Mesodermal cell (in vitro differentiated cells): ENCODE measurements around the gene ZNF813.

Source experiments
- H3K27ac ChIP-seq: 2 replicates; pipeline ENCODE4 v1.7.0; 2013; ENCODE audit warnings: mild to moderate bottlenecking, low read depth, low read length, moderate library complexity; ENCODE audit not compliant: severe bottlenecking
- H3K36me3 ChIP-seq: 2 replicates; pipeline ENCODE4 v1.7.1; 2013; ENCODE audit warnings: mild to moderate bottlenecking, low read length, moderate library complexity; ENCODE audit not compliant: control insufficient read depth, insufficient read depth
- H3K4me1 ChIP-seq: one replicate; pipeline ENCODE4 v1.7.1; 2013; ENCODE audit warnings: mild to moderate bottlenecking, low read length; ENCODE audit not compliant: insufficient read depth, control insufficient read depth, poor library complexity, severe bottlenecking
- H3K4me3 ChIP-seq: 2 replicates; pipeline ENCODE4 v1.7.0; 2013; ENCODE audit warnings: low read length, control low read depth, mild to moderate bottlenecking; ENCODE audit not compliant: insufficient read depth, poor library complexity, severe bottlenecking; ENCODE audit errors: extremely low read depth
- H3K9me3 ChIP-seq: 2 replicates; pipeline ENCODE4 v1.7.1; 2013; ENCODE audit warnings: mild to moderate bottlenecking, low read length, moderate library complexity; ENCODE audit not compliant: control insufficient read depth
- WGBS, 2 experiments: methylation state at CpG; one replicate each; pipeline ENCODE4 v1.1.5; 2013; ENCODE audit warnings: missing lambda C conversion rate in 2 of 2; ENCODE audit not compliant: insufficient coverage in 2 of 2; 5-methylcytosine and 5-hydroxymethylcytosine counted together

Gene ZNF813

DNA sequence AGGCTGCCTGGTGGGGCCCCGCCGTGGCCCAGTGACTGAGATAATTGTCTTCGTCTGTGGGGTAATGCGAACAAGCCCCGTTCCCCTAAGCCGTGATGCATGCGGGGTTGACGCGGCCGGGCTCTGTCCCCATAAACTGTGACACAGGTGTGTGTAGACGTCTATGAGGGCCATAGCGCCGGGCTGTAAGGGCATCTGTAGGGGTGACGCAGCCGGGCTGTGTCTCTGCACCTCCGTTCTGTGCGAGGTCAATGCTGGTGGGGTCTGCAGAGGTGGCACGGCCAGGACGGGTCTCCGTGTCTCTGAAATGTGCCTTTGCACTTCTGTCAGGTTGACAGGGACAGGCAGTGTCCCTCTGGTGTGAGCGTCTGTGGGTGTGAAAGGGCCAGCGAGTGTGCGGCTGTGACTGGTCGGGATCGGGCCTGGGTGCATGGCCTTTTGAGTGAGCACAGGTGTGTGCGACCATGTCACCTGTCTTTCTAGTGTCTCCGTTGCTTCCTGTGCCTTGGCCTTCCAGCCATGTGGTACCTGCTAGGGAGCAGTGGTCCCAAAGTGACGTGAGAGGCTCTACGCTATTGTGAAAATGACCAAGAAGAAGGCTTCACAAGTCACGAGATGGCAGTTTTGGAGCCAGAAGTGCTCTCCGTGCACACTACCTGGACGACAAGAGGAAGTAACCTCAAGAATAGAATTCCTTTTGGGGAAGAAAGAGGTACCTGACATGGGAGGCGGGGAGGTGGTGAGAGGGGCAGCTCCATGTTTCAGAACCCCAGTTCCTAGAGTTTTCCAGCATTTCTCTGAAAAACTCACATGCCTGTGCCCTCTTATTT, 54.1 kb downstream of the ZNF813 start:
- H3K27ac ChIP-seq: no peak overlapping the region
- H3K4me1 ChIP-seq: peaks cover 7% of the 10 kb centered on the region
- H3K4me3 ChIP-seq: peak overlapping the region; percentile 87
- peaks cover 22% of the 10 kb centered on the region for H3K36me3 ChIP-seq
- peaks cover 9% of the 10 kb centered on the region for H3K9me3 ChIP-seq
- WGBS, 2 experiments: 13 to 22% methylated on average over 27 to 32 of the region's 33 CpGs

DNA sequence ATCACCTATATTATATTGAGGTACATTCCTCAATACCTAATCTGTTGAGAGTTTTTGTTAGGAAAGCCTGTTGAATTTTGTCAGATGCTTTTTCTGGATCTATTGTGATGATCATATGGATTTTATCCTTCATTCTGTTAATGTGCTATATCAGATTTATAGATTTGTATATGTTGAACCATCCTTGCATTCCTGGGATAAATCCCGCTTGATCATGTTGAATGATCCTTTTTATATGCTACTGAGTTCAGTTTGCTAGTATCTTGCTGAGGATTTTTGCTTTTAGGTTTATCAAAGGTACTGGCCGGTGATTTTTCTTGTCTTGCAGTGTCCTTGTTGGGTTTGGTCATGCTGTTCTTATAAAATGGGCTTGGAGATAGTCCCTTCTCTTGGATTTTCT, 58.4 kb downstream of the ZNF813 start:
- Histone ChIP-seq H3K4me1 (peaks cover 7% of the 10 kb centered on the region), H3K9me3 (peaks cover 9% of the 10 kb centered on the region), H3K27ac (no peak overlapping the region), H3K36me3 (peaks cover 48% of the 10 kb centered on the region), H3K4me3 (no peak overlapping the region)
- 84 to 92% methylated on average over 2 of the region's 2 CpGs for WGBS, 2 experiments

DNA sequence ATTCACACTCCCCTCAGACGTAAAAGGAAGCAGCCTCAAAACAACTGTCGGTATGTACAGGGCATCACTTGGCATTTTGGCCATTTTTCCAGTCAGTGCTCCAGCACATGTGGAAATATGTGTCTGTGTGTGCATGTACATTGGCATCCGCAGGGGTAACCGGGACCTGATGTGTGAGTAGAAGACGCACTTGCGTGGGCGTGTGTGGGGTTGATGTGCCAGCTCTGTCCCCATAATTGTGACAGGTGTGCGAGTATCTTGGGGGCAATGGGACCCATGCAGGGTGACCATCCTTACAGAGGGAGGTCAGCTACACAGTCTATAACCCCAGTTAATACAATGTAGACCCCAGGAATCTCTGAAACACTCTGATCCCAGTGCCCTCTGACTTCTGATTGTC, 63.1 kb downstream of the ZNF813 start:
- Histone ChIP-seq H3K36me3 (peaks cover 36% of the 10 kb centered on the region), H3K4me3 (no peak overlapping the region), H3K9me3 (peaks cover 7% of the 10 kb centered on the region), H3K27ac (no peak overlapping the region), H3K4me1 (no peaks in the 10 kb centered on the region)
- 81 to 92% methylated on average over 4 to 8 of the region's 8 CpGs for WGBS, 2 experiments

DNA sequence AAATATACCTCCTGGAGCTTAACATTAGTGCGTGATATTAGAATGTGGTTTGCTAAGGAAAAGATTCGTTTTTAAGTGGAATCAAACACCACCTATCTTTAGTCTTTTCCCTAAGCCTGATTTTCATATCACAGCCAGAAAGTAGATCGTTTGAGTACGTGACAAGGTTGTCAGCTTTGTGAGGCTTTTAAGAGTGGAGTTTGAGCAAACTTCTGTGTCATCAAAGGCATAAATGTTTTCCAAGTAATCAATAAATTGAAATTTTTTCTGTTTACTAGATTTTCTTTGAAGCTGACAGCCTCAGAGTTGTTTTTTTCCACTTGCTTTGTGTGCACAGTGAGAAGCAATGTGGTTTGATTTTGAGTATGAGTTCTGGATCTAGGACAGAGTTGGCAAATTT, 63.9 kb downstream of the ZNF813 start:
- Histone ChIP-seq H3K36me3 (peaks cover 30% of the 10 kb centered on the region), H3K4me1 (no peaks in the 10 kb centered on the region), H3K9me3 (no peaks in the 10 kb centered on the region), H3K4me3 (no peak overlapping the region), H3K27ac (no peak overlapping the region)
- WGBS, 2 experiments: 80% methylated on average over 1 of the region's 4 CpGs; no CpG with 5 or more reads in 1 of the 2 experiments

DNA sequence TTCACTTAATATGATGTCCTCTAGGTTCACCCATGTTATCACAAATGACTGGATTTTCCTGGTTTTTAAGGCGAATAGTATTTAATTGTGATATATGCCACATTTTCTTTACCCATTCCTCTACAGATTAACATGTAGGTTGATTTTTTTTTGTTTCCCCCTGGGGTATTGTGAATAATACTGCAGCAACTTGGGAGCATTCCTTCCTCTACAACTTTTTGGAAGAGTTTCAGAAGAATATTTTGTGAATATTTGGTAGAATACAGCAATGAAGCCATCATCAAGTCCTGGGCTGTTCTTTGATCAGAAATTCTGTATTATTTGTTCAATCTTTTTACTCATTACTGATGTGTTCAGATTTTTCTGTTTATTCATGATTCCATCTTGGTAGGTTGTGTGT, 64.8 kb downstream of the ZNF813 start:
- peaks cover 24% of the 10 kb centered on the region for H3K36me3 ChIP-seq
- H3K4me3 ChIP-seq: no peak overlapping the region
- H3K9me3 ChIP-seq: no peaks in the 10 kb centered on the region
- H3K4me1 ChIP-seq: no peaks in the 10 kb centered on the region
- WGBS, 2 experiments: no CpG with 5 or more reads among the region's 1 CpG
- H3K27ac ChIP-seq: no peak overlapping the region

DNA sequence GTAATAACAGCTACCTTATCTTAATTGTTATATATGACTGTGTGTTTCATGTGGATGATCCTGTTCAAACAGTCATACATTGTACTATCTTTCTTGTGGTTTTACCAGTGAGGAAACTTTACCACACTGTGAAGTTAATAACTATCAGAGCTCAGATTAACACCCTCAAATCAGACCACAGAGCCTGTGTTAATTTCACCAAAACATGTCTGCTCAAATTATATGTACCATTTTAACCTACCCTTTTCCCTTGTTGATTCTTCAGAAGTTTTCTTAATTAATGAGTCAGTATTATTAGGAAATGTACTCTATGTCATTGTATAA, 68.7 kb downstream of the ZNF813 start:
- Histone ChIP-seq H3K9me3 (no peaks in the 10 kb centered on the region), H3K27ac (no peak overlapping the region), H3K4me1 (no peaks in the 10 kb centered on the region), H3K36me3 (peaks cover 3% of the 10 kb centered on the region), H3K4me3 (no peak overlapping the region)

DNA sequence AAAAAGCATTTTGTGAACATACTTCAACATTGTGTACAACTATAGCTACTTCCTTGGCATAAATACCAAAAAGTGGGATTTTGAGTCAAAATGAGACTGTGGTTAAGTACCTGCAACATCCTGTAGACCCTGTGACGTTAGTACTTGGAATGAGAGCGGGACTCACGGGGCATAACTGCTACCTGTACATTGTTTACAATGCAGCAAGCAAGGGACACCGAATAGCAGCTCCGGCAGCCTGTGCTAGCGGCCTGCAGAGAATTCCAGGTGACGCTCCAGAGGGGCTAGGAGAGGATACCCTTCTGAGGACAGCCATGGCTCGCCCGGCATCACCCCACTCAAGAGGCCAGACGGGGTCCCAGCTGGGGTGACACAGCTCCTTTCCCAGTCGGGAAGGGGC, 69.6 kb downstream of the ZNF813 start:
- Histone ChIP-seq H3K36me3 (peaks cover 8% of the 10 kb centered on the region), H3K9me3 (no peaks in the 10 kb centered on the region), H3K4me3 (peak overlapping the region; percentile 55), H3K4me1 (no peaks in the 10 kb centered on the region), H3K27ac (no peak overlapping the region)
- 76 to 78% methylated on average over 11 of the region's 11 CpGs for WGBS, 2 experiments

DNA sequence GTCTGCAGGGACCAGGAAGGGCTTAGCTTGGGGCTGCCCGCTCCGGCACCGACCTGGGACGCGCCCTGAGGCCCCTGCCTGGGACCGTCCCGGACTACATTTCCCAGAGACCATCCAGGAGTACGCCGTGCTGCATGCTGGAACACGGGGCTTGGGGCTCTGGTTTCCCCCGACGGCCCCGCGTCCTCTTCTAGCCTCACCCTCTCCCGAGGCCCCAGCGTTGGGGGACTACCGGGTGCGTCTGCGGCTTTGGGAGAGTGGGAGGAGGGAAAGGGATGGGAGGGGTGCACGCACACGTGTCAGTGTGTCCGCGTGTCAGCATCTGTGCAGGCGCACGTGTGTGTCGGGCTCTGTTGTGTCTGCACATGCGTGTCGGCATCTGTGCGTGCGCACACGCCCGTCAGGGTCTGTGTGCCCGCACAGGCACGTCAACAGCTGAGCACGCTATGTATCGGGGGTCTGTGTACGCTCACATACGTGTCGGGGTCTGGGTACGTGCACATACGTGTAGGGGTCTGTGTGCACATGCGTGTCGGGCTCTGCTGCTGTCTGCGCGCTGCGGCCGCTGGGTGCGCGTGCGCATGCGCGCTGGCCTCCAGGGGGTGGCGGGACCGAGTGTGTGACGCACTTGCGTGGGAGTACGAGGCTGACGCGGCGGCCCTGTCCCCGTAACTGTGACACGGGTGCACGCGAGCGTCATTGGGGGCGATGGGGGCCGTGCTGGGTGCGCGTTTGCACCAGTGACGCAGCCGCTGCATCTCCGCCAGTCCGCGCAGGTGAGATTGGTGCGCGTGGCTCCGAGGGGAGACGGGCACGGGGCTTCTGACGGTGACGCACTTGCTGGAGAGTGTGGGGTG, 70.2 kb downstream of the ZNF813 start, which contains the start of gene ZNF331:
Gene ZNF331, plus strand, starts transcription at position 625 of the 857 bp plus-strand sequence. CDS start 31,232 bp downstream, outside the sequence.
- Histone ChIP-seq H3K36me3 (peaks cover 12% of the 10 kb centered on the region), H3K4me1 (no peaks in the 10 kb centered on the region), H3K4me3 (peak within 1 kb of the TSS; percentile 55), H3K9me3 (no peaks in the 10 kb centered on the region), H3K27ac (peak within 1 kb of the TSS; percentile 57)
- 46 to 55% methylated on average over 69 to 75 of the region's 81 CpGs for WGBS, 2 experiments

DNA sequence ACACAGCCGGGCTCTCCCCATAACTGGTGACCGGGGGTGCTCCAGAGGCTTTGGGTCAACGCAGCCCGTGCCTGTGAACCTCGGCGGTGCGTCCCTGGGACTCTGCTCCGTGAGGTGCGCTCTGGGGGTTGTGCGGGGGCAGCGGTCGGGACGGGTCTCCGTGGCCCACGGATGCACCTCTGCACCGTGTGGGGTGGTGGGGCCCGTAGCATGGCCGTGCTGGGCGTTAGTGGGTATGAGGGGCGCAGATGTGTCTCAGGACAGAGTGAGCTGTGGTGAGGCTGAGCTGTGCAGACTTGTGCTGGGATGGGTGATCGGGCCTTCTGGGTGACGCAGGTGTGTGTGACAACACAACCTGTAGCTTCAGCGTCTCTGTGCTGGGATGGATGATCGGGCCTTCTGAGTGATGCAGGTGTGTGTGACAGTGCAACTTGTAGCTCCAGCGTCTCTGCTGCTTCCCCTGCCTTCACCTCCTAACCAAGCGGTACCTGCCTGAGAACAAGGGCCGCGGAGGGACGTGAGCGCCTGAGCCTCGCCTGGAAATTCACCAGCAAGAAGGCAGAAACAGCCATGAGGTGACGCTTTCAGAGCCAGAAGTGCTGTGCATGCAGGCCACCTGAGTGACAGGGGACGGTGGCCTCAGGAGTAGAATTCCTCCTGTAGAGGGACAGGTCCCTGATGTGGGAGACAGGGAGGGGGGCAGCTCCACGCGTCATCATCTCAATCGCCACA, 71.0 kb downstream of the ZNF813 start:
- peak overlapping the region; percentile 55 for H3K4me3 ChIP-seq
- peaks cover 15% of the 10 kb centered on the region for H3K36me3 ChIP-seq
- H3K9me3 ChIP-seq: no peaks in the 10 kb centered on the region
- no peaks in the 10 kb centered on the region for H3K4me1 ChIP-seq
- WGBS, 2 experiments: 49 to 65% methylated on average over 30 to 32 of the region's 36 CpGs
- no peak overlapping the region for H3K27ac ChIP-seq

DNA sequence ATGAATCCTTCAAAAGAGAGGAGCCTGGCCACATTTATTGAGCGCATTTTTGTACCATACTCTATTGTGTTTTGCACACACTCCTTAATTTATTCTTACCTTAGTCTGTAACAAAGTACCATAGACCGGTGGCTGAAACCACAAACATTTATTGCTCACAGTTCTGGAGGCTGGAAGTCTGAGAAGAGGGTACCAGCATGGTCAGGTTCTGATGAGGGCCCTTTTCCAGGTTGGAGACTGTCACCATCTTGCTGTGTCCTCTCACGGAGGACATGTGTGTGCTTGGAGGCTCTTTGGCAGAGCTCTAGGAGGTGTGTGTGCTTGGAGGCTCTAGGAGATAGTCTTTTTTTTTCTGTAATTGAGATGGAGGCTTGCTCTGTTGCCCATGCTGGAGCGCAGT, 72.6 kb downstream of the ZNF813 start:
- Histone ChIP-seq H3K4me3 (no peak overlapping the region), H3K27ac (no peak overlapping the region), H3K9me3 (no peaks in the 10 kb centered on the region), H3K36me3 (peaks cover 15% of the 10 kb centered on the region), H3K4me1 (no peaks in the 10 kb centered on the region)
- WGBS, 2 experiments: 67% methylated on average over 2 of the region's 4 CpGs; no CpG with 5 or more reads in 1 of the 2 experiments
